ENCODE results near the gene GPR22.

Gene GPR22

GRCh38 chr7:107453388-107453787 is 16.5 kb upstream of the GPR22 start:
- TF ChIP-seq TAF1 (IDR thresholded peaks at IDR 0.05; ENCODE audit: borderline replicate concordance, low read depth, low read length) (no peak), POLR2A (IDR thresholded peaks at IDR 0.05; ENCODE audit: low read depth, low read length) (no peak), POLR2AphosphoS5 (IDR thresholded peaks at IDR 0.05; ENCODE audit: low read depth, low read length) (no peak)
- DNase-seq (ENCODE audit: insufficient read length) (no peak), FAIRE-seq (no peak)

DNA sequence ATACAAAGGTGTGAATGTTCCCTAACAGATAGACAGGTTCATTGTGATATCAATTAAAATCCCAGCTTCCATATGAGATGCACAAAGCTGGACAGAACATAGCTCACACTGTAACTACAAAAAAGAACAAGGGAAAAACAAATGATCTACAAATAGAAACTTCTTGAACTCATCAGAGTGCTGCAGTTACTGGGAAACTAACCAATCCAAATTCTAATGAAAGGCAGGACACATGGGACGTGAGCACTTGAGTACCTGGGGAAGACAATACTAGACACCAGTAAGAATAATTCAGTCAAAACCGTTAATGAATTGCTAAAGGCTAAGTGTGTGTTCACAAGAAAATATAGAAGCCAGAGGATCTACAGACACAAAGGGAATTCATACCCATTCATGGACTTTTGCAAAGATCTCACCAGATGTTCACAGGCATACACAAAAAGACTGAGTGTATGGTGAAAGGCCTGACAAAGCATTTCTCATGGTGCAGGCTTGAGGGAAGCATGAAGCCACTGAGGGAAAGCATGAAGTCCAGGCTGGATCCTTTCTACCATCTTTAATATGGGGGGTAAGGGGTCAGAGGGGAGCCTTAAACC is 7.8 kb upstream of the GPR22 start:
- FAIRE-seq (no peak), DNase-seq (ENCODE audit: insufficient read length) (no peak)
- TF ChIP-seq TAF1 (IDR thresholded peaks at IDR 0.05; ENCODE audit: borderline replicate concordance, low read depth, low read length), result no peak
- no peak for TF ChIP-seq POLR2AphosphoS5 (IDR thresholded peaks at IDR 0.05; ENCODE audit: low read depth, low read length)
- no peak for TF ChIP-seq POLR2A (IDR thresholded peaks at IDR 0.05; ENCODE audit: low read depth, low read length)

DNA sequence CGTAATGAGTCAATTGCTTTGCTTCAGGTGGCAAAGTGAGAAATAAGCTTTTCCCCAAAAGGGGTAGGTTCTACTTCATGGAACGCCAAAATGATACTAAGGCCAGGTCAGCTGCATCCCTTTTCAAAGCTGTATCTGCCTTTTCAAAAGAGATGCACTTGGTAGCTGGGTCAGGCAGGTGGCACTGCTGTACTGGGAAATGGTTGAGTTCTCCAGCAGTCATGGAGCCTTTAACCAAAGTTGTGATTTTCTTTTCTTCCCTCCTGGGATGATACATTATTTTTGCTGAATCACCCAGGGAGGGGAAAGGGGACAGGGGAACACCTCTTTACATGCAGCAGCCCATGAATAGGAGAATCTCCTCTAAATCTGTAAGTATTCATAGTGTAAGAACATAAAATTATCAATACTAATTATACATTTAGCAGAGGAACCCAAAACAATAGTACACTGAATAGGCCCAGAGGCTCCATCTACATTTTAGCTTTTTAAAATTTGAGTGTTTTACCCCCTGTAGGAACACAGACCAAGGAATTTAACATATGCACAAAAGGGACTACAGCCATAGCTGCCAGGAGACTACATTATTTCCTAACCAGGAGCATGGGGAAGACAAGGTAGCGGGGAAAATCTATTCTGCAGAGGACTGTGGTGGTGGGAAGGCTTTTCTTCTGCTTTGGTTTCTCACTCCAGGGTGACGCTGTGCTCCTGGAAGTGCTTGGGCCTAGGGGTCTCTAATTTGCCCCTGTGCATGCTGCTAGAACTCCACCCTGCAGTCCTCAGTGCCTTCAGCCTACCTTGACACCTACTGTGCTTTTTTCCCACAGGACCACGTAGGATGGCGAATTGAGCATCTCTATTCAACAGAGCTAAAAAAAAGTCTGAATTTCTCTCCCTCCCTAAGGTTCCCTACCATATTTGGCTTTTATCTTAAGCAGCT is 6.4 kb upstream of the GPR22 start:
- FAIRE-seq, result peak; percentile 74
- no peak for TF ChIP-seq POLR2A (IDR thresholded peaks at IDR 0.05; ENCODE audit: low read depth, low read length)
- no peak for TF ChIP-seq TAF1 (IDR thresholded peaks at IDR 0.05; ENCODE audit: borderline replicate concordance, low read depth, low read length)
- no peak for TF ChIP-seq POLR2AphosphoS5 (IDR thresholded peaks at IDR 0.05; ENCODE audit: low read depth, low read length)
- DNase-seq (ENCODE audit: insufficient read length), result no peak

DNA sequence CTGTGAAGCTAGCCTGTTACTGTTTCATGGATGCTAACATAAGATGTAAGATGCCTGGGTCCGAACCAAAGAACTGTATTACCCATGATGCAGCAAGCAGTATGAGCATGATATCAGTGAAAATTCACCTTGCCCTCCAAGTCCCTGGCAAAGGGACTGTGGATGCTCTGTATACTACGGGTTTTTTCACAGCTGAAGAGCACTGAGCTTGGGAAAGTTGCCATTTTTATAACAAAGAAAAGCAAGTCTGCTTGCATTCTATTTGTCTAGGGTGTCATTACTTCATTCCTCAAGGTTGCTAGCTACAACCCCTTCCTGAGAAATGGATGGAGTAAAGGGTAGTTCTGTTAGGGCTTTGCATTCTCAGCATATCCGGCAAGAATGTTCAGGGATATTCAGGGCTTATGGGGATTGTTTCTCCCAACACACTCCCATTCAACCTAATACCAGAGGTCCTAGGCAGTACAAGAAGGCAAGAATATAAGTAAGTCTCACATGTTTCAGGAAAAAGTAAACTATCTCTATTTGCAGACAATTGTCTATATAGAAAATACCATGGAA is 5.1 kb upstream of the GPR22 start:
- FAIRE-seq, result no peak
- no peak for DNase-seq (ENCODE audit: insufficient read length)
- TF ChIP-seq POLR2A (IDR thresholded peaks at IDR 0.05; ENCODE audit: low read depth, low read length) (no peak), TAF1 (IDR thresholded peaks at IDR 0.05; ENCODE audit: borderline replicate concordance, low read depth, low read length) (no peak), POLR2AphosphoS5 (IDR thresholded peaks at IDR 0.05; ENCODE audit: low read depth, low read length) (no peak)

DNA sequence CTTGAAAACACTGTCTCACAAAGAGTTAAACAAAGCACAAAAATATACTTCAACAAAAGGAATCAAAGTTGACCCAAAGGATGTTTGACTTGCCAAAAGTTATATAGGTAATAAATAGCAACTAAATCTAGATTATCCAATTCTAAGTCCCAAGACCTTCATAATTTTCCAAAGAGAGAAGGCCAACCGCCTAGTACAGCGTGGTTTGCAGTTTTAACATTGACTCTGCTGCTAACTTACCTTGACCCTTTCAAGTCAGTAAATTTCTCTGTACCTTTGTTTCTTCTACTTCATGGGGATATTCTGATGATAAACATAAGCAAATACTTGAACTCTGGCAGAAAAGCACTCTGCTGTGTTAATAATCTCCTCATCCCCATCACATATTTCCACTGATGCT is 1.9 kb upstream of the GPR22 start:
- no peak for TF ChIP-seq TAF1 (IDR thresholded peaks at IDR 0.05; ENCODE audit: borderline replicate concordance, low read depth, low read length)
- no peak for TF ChIP-seq POLR2AphosphoS5 (IDR thresholded peaks at IDR 0.05; ENCODE audit: low read depth, low read length)
- no peak for TF ChIP-seq POLR2A (IDR thresholded peaks at IDR 0.05; ENCODE audit: low read depth, low read length)
- FAIRE-seq (no peak), DNase-seq (ENCODE audit: insufficient read length) (no peak)

- no peak for TF ChIP-seq POLR2A (IDR thresholded peaks at IDR 0.05; ENCODE audit: low read depth, low read length)
- no peak for FAIRE-seq
Measured at GRCh38 chr7:107468824-107469223, 1.0 kb upstream of the GPR22 start.

DNA sequence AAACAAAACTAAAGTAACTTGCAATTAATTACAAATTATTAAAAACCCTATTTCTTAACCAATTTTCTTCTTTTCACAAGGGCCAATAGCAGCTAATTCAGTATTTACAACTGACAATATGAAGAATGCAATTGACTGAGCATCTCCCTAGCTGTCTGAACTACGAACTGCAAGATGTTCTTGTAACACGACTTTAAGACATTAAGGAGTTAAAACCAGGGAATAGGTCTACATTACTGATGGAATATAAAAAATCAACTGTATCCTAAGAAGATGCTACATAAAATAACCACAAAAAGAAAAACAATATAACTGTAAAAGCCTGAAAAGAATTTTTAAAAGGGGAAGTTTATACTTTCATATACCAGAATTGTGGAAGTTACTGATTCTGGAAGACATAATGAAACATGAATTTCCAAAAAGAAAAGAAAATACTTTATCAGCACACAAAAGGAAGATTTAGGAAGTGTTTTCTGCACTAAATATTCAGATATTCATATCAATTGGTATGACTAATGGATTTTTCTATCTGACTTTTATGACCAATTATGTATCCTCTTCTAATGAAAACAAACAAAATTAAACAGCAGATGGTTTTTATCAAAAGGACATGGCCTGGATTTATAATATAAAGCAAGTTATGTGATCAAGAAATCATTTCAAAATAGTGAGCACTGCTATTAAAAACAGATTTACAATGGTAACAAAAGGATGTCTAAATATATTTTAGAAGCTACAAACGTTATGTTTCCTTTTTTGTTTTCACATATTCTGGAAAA is 1.6 kb downstream of the GPR22 start:
- FAIRE-seq (no peak), DNase-seq (ENCODE audit: insufficient read length) (no peak)
- TF ChIP-seq POLR2A (IDR thresholded peaks at IDR 0.05; ENCODE audit: low read depth, low read length) (no peak), POLR2AphosphoS5 (IDR thresholded peaks at IDR 0.05; ENCODE audit: low read depth, low read length) (no peak), TAF1 (IDR thresholded peaks at IDR 0.05; ENCODE audit: borderline replicate concordance, low read depth, low read length) (no peak)

More at GRCh38 chr7:107468824-107469223, 1.0 kb upstream of the GPR22 start:
- no peak for DNase-seq (ENCODE audit: insufficient read length)

- DNase-seq (ENCODE audit: insufficient read length) (no peak), FAIRE-seq (no peak)
- no peak for TF ChIP-seq POLR2A (IDR thresholded peaks at IDR 0.05; ENCODE audit: low read depth, low read length)
- TF ChIP-seq TAF1 (IDR thresholded peaks at IDR 0.05; ENCODE audit: borderline replicate concordance, low read depth, low read length), result no peak
Measured at GRCh38 chr7:107472116-107472515, 2.3 kb downstream of the GPR22 start.

- TF ChIP-seq TAF1 (IDR thresholded peaks at IDR 0.05; ENCODE audit: borderline replicate concordance, low read depth, low read length) (no peak), POLR2AphosphoS5 (IDR thresholded peaks at IDR 0.05; ENCODE audit: low read depth, low read length) (no peak), POLR2A (IDR thresholded peaks at IDR 0.05; ENCODE audit: low read depth, low read length) (no peak)
- DNase-seq (ENCODE audit: insufficient read length) (no peak), FAIRE-seq (no peak)
Measured at GRCh38 chr7:107474104-107474521, 4.3 kb downstream of the GPR22 start.

DNA sequence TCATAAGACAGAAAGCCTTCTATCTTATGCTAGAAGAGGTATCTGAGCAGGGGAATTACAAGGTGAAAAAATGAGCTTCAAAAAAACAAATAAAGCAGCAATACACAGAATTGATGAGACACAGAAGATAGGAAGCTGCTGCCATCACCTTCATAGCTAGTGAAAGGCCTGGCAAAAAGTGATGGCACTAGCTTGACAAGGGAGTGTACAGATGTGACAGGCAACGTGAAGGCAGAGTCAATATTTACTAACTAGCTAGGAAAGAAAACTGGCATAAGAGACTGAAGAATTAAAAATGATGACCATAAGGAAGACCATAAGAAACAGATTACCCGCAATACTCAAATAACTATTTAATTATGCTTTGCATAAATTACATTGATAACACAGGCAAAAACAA is 9.4 kb downstream of the GPR22 start:
- TF ChIP-seq POLR2AphosphoS5 (IDR thresholded peaks at IDR 0.05; ENCODE audit: low read depth, low read length), result no peak
- TF ChIP-seq POLR2A (IDR thresholded peaks at IDR 0.05; ENCODE audit: low read depth, low read length), result no peak
- no peak for TF ChIP-seq TAF1 (IDR thresholded peaks at IDR 0.05; ENCODE audit: borderline replicate concordance, low read depth, low read length)
- DNase-seq (ENCODE audit: insufficient read length), result no peak
- FAIRE-seq, result no peak

- no peak for FAIRE-seq
Measured at GRCh38 chr7:107480932-107481331, 11.1 kb downstream of the GPR22 start.

More at GRCh38 chr7:107480932-107481331, 11.1 kb downstream of the GPR22 start:
- no peak for DNase-seq (ENCODE audit: insufficient read length)
- TF ChIP-seq POLR2A (IDR thresholded peaks at IDR 0.05; ENCODE audit: low read depth, low read length) (no peak), POLR2AphosphoS5 (IDR thresholded peaks at IDR 0.05; ENCODE audit: low read depth, low read length) (no peak), TAF1 (IDR thresholded peaks at IDR 0.05; ENCODE audit: borderline replicate concordance, low read depth, low read length) (no peak)
